Measurements from ENCODE around the gene FAM171A2.
"Not testable (repeated sequence)": the region's sequence is repeated elsewhere in the genome, so short reads cannot be mapped to it uniquely, and the experiment has no call there.

FAM171A2 gene

DNA sequence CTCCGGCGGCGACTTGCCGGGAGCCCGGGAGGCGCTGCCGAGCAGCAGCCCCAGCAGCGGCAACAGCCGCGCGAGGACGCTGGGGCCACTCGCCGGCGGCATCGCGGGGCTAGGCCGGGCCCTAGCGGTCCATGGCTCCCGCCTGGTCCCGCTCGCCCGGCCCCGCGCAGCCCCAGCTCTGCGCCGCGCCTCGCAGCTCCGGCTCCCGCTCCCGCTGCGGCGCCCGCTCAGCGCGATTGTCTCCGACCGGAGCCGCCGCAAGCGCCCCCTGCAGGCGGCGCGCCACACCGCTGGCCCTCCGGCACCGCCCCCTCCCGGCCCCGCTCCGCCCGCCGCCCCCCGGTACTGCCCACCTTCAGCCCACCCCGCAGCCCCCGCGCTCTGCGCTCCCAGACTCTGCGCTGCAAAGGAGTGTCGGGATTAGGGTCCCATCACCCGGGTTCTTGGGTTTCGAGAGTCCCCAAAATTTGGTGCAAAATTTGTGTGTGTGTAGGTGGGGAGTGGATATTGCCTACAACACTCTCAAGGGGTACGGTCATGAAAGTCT, at the start of gene FAM171A2:
Gene FAM171A2 (minus strand): TSS at position 241 of the 547 bp plus-strand sequence. CDS start 139 bp downstream, at position 102.
- DNase-seq (ENCODE audit: low read depth in 2 of 2): no peak

DNA sequence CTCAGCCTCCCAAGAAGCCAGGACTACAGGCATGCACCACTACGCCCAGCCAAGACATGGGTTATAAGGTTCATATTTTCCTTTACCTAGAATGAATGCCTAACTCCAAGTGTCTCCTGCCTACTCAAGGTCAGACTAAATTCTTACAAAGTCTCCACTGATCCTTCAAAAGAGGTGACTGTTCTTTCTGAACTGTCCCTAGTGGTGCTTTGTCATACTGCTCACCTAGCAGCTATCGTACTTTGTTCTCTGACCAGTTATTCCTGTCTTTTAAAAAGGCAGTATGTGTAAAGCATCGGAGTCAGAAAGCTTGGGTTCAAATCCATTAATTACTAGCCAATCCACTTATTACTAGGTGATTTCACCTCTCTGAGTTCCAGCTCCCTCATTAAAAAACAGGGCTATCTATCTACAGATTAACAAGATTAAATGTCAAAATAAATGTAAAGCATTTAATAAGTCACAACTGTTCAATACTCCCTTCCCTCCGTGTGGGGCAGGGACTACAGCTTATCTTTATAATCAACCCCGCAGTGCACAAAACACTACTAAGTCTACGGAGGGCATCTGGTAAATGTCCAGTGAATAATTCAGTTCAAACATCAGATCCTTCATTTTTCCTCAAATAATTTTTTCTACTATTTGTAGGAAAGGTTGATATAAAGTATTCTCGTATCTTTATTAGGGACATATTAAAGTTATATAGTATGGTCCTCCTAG, 45.8 kb upstream of the FAM171A2 start:
- DNase-seq (ENCODE audit: low read depth in 2 of 2): no peak

DNA sequence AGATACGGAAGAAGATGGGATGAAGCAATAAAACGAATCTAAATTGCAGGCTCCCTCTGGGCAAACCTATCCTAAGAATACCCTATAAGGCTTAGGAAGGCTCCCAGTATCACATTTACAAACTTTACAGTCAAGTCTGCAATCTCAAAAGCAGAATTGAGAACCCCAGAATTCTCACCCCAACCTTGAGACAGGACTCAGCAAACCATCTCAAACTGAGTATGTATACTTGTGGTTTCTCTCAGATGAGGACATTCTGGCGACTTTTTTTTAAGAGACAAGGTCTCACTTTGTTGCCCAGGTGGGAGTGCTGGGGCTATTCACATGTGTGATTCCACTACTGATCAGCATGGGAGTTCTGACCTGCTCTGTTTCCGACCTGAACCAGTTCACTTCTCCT, 45.1 kb upstream of the FAM171A2 start:
- DNase-seq (ENCODE audit: low read depth in 2 of 2): no peak

DNA sequence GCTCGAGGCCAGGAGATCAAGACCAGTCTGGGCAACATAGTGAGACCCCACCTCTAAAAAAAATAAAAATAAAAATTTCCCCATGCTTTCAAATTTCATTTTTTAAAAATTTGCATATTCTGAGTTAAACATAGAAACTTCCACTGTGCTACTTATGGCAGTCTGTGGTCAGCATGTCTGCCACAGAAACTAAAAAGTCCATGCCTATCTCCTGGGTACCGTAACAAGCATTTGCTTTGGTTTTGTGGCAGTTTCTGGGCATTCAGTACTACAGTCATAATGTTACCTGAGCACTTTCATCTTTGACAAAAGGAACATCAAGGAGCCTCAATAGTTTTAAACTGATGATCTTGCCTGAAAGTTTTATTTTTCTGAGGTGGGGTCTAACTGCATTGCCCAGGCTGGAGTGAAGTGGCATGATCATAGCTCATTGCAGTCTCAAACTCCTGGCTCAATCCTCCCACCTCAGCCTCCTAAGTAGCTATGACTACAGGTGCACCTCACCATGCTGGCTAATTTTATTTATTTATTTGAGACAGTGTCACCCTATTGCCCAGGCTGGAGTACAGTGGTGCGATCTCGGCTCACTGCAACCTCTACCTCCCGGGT, 39.0 kb upstream of the FAM171A2 start:
- no peak for DNase-seq (ENCODE audit: low read depth in 2 of 2)

DNA sequence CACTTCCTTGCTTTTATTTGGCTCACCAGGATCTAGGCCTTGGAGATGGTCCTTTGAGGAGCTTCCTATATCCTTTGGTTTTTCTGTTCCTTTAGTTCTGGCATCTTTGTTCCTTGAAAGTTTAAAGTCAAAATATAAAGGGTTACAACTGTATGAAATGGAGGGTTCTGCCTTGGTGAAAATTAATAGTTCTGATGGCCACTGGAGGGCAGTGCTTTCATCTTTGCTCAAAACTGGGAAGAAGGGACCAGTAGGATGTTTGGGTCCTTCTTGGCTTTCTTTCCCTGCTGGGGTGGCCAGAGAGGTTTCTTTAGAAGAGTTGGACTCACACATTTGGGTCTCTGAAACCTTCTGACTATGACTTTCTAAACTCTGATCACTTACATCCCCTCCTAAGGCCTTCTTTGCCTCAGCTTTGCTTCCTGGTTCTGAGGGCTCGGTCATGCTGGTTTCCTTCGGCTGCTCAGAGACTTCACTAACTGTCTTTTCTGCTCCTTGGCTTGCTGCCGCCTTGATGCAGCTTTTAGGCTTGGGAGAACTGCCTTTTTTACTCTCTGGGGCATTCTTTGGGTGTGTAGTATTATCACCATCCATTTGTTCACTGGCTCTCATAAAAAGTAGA, 36.7 kb upstream of the FAM171A2 start:
- no peak for DNase-seq (ENCODE audit: low read depth in 2 of 2)

DNA sequence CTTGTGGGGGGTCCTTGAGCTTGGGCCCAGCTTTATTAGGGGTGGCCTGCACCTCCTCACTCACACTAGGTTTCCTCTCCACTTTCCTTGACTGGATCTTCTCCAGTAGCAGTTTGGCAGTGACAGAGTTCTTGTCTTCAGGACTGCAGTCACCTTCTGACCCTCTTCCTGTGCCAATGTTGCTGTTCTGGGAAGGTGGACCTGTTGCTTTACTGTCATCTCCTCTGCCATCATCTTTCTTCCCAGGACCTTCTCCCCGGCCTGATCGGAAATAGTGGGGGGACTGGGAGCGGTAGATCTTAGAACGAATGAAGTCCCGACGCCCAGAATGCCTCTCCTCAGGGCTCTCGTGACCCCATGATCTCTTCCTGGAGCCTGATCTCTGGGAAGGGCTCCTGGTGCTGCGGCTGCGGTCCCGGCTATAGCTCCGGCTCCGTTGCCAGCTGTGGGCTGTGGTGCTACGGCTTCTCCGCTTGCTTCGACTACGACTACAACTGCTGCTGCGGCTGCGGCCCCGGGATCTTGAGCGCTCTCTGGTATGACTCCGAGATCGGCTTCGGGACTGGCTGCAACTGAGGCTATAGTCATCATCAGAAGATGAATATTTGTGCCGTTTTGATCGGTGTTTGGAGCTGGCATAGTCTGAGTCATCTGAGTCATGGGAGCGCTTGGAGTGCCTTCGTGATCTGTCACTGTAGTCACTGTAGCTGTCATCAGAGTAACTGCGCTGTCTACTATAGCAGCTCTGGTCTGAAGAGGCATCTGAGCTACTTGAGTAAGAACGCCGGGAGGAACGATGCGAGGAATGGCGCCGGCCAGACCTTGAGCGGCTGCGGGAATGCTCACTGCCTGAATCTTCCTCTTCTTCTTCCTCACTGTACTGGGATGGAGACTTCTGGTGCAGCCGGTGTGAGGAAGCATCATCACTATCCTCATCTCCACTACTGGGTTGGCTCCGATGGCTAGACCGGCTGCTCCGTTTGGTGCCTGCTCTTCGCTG, 35.3 kb upstream of the FAM171A2 start:
- no peak for DNase-seq (ENCODE audit: low read depth in 2 of 2)

DNA sequence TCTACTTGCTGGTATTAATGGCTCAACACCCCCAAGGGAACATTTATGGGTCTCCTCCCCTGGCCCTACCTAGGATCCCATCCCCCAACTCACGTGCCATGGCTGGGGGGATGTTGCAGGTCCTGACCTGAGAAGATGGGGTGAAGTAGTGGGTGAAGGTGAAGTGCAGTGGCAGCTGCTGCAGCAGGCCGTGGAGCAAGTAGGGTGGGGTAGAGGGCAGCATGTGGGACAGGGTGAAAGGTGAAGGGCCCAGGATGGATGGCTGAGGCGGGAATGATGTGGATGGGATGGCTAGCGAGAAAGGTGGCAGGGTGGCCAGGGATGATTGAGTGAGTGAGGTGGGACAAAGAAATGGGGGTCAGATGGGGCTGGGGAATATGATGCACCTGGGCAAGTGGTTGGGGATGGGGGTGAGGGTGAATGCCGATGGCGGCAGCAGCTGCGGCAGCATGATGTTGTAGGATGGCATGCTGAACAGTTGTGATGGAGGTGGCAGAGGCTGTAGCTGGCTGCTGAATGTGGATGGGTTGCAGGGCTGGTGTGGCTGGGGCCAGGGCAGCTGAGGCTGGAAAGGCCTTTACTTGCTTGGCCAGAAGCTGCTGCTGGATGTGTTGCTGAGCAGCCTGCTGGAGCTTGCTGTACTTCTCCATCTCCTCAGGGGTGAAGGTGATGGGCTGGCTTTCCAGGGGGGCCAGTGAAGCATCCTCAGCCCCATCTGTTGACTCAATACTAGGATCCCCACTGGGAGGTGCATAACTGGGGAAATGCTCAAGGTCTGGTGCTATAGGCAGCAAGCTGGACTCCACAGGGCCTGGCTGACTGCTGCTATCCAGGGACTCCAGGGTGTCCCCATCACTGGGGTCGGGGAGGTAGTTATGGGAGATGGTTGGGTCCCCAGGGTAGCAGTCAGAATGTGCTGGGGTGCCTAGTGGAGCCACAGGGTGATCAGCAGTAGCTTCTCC, 34.1 kb upstream of the FAM171A2 start:
- no peak for DNase-seq (ENCODE audit: low read depth in 2 of 2)

DNA sequence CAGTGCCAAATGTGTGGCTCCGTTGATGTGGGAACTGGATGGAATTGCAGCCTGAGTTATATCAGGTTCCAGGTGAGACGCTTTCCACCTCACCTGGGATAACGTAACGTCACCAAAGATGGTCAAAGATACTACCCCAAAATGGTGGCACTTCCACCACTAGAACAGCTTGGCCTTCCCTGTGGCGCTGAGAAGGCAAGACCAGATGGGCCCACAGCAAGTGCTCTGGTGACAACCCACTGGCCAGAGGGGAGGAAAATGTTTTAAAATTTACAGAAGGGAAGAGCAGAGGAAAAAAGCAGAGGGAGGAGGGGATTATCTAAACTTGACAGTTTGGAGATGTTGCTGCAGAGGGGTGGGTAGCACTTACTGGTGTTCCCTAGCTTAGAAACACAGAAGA, 33.3 kb upstream of the FAM171A2 start:
- no peak for DNase-seq (ENCODE audit: low read depth in 2 of 2)

DNA sequence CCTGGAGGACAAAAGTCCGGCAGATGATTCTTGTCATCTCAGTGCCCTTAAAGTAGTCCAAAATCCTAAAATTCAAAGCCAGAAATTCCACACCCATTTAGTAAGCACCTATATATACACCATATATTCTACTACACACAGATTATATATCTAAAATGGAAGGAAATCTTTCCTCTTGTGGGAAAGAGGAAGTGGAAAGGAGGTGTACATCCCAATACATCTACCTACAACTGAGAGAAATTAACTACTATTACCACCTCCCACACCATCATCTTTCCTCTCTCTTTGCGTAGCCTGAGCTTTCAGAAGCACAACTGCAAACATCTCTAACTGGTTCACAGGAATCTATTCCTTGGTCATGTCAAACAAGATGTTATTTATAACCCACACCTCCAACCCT, 31.2 kb upstream of the FAM171A2 start:
- no peak for DNase-seq (ENCODE audit: low read depth in 2 of 2)

DNA sequence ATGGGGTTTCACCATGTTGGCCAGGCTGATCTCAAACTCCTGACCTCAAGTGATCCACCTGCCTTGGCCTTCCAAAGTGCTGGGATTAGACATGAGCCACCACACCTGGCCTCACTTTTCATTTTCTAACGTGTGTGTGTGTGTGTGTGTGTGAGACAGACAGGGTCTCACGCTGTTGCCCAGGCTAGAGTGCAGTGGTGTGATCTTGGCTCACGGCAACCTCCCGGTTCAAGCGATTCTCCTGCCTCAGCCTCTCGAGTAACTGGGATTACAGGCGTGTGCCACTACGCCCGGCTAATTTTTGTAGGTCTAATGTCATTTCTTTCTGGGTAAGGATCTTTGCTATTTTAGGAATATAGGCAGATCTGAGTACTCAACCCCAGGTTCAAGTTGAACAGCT, 30.5 kb upstream of the FAM171A2 start:
- not testable (repeated sequence) for DNase-seq (ENCODE audit: low read depth in 2 of 2)

DNA sequence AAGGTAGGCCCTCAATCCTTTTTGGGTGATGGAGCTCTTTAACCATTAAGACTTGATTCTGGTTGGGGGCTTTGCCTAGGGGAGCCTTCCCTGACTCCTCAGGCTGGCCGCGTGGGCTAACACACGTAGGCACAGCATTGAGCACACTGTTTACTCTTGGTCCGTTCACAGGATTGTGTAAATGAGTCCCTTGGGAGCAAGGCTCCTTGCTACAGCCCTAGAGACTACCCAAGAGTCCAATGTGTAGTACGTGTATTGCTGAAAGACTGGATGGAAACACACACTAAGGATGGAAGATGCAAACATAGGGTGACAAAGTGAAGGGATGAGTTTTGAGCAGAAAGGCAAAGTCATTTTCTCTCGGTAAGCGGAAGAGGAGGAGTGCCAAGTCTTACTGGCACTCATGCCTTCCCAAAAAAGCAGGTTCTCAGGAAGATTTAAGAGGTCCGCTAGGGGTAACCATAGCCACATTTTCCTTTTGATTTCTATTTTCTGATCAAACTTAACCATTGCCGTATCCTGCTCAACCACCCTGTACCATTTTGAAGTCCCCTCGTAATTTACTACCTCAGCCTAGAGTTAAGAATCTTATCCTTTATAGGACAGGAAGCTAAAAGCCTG, 26.7 kb upstream of the FAM171A2 start:
- no peak for DNase-seq (ENCODE audit: low read depth in 2 of 2)

DNA sequence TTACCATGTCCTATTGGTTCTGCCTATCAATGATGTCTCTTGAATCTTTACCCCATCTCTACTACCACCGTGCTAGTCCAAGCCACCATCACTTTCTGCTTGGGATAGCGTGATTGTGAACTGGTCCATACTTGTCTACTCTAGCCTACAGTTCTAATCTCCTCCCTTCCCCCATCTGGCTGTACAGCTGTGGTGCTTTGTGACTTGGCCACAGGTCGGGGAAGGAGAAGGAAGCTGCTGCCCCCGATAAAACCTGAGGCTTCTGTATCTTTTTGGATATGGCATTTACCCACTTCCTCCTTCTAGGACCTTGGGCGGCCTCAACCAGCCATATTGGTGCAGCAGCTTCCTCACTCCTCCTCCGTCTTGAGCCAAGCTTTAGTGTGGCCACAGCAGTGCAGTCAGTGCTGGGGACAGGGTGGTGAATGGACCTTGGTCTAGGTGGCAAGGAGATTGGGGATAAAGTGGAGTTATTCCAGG, 26.1 kb upstream of the FAM171A2 start:
- DNase-seq (ENCODE audit: low read depth in 2 of 2): no peak

DNA sequence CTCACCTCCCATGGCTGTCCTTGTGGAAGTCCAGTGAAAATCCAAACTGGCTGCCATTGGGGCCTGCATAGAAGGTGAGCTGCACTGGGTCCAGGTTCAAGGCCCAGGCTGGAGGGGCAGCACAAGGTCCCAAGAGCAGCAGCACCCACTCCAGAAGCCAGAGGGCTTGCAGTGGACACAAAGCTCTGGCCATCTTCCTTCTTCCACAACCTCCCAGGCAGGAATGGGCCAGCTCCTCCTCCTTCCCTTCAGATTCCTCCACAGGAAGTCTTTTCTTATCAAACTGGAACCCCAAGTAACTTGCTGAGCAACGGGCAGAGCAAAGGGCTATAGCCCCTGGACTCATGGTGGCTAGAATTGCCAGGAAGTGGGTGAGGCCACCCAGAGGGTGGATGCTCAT, 25.6 kb upstream of the FAM171A2 start, which contains the start of gene ITGA2B:
Gene ITGA2B (minus strand): TSS at position 369 of the 400 bp plus-strand sequence. CDS start 176 bp downstream, at position 193.
- no peak for DNase-seq (ENCODE audit: low read depth in 2 of 2)

DNA sequence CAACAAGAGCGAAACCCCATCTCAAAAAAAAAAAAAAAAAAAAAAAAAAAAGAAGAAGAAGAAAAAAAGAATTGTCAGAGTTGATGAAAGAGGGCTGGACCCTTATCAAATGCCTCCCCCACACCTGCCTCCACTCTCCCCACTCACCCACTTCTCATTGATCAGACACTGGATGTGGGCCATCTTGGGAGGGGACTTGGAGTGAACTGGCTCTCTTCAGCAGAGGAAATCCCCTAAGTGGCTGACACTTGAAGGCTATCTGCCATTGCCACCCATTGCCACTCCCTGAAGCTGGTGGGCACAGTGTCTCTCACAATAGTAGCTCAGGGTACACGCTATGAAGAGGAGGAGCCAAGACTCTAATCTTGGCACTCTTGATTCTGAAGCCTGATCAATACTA, 24.2 kb upstream of the FAM171A2 start:
- no peak for DNase-seq (ENCODE audit: low read depth in 2 of 2)

DNA sequence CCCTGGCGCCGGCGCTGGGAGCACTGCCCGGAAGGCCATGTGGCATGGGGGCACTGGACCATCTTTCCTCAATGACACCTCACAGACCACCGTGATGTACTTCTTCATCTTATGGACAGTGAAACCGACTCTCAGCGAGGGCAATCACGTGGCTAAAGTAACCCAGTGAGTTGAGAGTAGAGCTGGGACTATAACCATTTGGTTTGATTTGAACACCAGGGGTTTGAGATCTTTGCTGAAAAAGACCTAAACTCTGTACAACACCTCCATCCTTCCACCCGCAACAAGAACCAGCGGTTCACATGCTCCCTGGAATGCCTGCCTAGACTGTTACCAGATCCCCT, 22.5 kb upstream of the FAM171A2 start:
- DNase-seq (ENCODE audit: low read depth in 2 of 2): no peak

DNA sequence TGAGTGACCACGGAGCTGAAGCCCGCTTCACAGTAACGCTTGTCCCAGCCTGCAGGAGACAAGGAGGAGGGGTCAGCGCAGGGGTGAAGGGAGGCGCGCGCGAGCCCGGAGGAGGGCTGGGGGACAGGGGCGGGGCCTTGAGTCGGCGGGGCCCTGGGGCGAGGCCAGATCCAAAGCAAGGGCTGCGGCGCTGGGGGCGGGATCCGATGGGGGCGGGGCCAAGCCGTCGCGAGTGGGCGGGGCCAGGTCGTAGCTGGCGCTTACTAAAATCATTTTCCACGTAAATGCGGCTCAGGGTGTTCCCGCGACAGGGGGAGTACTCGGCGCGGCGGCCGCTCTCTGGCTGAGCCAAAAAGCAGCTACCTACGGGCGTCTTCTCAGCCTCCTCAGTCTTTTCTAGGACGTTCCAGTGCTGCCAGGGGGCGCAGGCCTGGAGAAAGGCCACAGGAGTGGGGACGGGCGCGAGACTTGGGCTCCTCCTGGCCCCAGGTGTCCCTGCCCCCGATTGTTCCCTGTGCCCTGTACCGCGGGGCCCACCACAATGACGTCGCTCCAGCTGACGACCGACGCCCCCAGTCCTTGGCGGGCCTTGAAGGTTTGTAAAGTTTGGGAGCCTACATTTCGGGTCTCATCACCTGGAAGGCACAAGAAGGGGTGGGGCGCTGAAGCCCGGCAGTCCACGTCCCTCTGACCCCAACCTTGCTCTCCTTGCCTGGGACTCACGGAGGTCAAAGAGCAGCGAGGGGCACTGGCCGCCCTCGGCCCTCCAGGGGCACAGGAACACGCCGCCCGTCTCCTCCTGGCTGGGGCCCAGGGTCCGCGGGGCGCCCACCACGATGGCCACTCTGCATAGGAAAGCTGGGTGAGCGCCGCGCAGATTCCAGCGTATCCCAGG, 21.9 kb upstream of the FAM171A2 start:
- DNase-seq (ENCODE audit: low read depth in 2 of 2): peak; percentile 68 to 77

DNA sequence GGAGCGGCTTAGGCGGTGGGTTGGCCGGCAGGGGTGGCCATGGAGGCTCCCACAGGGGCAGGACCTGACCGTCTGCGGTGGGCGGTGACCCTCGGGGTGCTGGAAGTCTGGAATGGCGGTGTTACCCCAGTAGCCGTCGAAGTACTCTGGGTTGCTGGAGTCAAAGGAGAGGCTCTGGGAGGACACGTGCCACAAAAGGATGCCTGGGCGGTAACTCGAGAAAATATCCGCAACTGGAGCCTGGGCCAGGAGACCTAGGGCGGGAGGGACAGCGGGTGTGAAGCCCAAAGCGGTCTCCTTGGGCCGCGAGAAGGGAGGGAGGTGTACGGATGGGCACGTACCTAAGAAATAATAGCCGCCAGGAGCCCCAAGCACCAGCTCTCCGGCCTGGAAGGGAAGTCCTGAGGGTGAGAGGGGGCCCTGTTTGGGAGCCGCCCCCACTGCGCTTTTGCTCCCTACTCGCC, 21.2 kb upstream of the FAM171A2 start:
- DNase-seq (ENCODE audit: low read depth in 2 of 2): no peak

DNA sequence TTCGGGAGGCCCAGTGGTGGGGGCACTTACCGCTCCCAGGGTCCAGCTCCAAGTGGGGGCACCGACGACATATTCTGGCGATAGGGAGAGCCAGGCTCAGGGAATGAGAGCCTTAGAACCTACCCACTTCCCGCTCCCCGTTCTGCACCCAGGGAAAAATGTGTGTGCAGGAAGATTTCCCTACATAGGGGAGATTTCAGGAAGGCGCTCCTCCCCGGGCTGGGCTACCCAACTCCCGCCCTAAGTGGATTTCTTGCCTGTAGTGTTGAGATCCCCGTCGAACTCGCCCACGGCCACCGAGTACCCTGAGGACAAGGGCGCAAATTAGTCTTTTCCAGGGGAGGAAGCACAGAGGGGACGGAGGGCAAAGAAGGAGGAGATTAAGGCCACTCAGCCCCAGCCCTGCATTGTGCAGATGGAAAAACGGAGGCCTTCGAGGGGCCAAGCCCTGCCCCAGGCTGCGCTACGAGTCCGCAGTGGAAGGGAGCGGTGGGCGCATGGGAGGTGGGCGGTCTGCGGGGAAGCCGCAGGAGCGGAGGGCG, 20.7 kb upstream of the FAM171A2 start:
- no peak for DNase-seq (ENCODE audit: low read depth in 2 of 2)
